AG04449 (cell line): ENCODE data around the gene TIMP4.
A peak's percentile ranks its signal among the peaks of the same experiment; 100 is the strongest.

Source experiments
- CTCF ChIA-PET: fragments of 350-600 bp; formaldehyde crosslinking; extraction: SDS; loops from one replicate; lab custom pipeline; 2021; ENCODE audit warnings: antibody characterized with exemption; lab: Yijun Ruan, JAX
- POLR2A ChIA-PET: fragments of 400-600, 350-600 bp; formaldehyde crosslinking; extraction: SDS; loops from one replicate; lab custom pipeline; 2020; ENCODE audit warnings: antibody characterized with exemption, inconsistent platforms; lab: Yijun Ruan, JAX
- DNase-seq: peaks from one replicate; pipeline ENCODE4 v3.0.0-alpha.2; 2010; ENCODE audit warnings: low read depth, low spot score
- H3K4me3 ChIP-seq: 2 replicates; pipeline ENCODE4 v1.5.1; 2011; ENCODE audit warnings: low read depth, mild to moderate bottlenecking, control low read depth, low read length
- CTCF ChIP-seq: IDR thresholded peaks from one replicate; pipeline ENCODE4 v1.5.1; 2011; ENCODE audit warnings: mild to moderate bottlenecking, moderate library complexity, low read length, control low read depth, inconsistent platforms; ENCODE audit not compliant: insufficient read depth; ENCODE audit errors: missing control alignments

The TIMP4 gene

GRCh38 chr3:12141350-12141749 lies 17.4 kb downstream of the TIMP4 start:
- no peak for TF ChIP-seq CTCF
- ChIA-PET CTCF (interaction anchor here (15.4 to 17.1 kb wide), 2 partner anchors 34 to 337 kb away, joined by 319 to 808 read pairs; partner anchors contain the start of gene TSEN2), POLR2A (no interaction called here)
- H3K4me3 ChIP-seq: no peak overlapping the region
- no peak for DNase-seq

- CTCF ChIA-PET: interaction anchor here (0.8 to 17.1 kb wide), 28 partner anchors 8 to 752 kb away, joined by 3 to 808 read pairs (median 4); partner anchors contain the start of gene TSEN2
Observed at GRCh38 chr3:12139111-12139511, 19.6 kb downstream of the TIMP4 start.

GRCh38 chr3:12138044-12138443 lies 20.7 kb downstream of the TIMP4 start:
- ChIA-PET CTCF (interaction anchor here (1.0 to 17.1 kb wide), 21 partner anchors 9 to 753 kb away, joined by 3 to 808 read pairs (median 4); partner anchors contain the start of gene TSEN2), POLR2A (interaction anchor here (1.1 kb wide), 1 partner anchor 342 kb away, joined by 3 read pairs; no protein-coding TSS in a partner anchor)
- TF ChIP-seq CTCF: peak; percentile 46
- DNase-seq: no peak
- H3K4me3 ChIP-seq: no peak overlapping the region

More at GRCh38 chr3:12139111-12139511, 19.6 kb downstream of the TIMP4 start:
- no peak for DNase-seq
- POLR2A ChIA-PET: no interaction called here
- peak; percentile 73 for TF ChIP-seq CTCF
- no peak overlapping the region for H3K4me3 ChIP-seq

GRCh38 chr3:12136371-12136770 lies 22.3 kb downstream of the TIMP4 start:
- no peak for DNase-seq
- no peak overlapping the region for H3K4me3 ChIP-seq
- ChIA-PET CTCF (interaction anchor here (0.9 to 17.1 kb wide), 11 partner anchors 10 to 757 kb away, joined by 3 to 808 read pairs (median 7); partner anchors contain the start of genes MKRN2OS, TIMP4 and TSEN2), POLR2A (no interaction called here)
- no peak for TF ChIP-seq CTCF

- CTCF ChIA-PET: interaction anchor here (0.6 to 17.1 kb wide), 48 partner anchors 10 to 757 kb away, joined by 3 to 808 read pairs (median 4); partner anchors contain the start of genes MKRN2OS, TIMP4 and TSEN2
- DNase-seq: no peak
- TF ChIP-seq CTCF: peak; percentile 95
- no peak overlapping the region for H3K4me3 ChIP-seq
- POLR2A ChIA-PET: no interaction called here
Observed at GRCh38 chr3:12135029-12135657, 23.6 kb downstream of the TIMP4 start.

DNA sequence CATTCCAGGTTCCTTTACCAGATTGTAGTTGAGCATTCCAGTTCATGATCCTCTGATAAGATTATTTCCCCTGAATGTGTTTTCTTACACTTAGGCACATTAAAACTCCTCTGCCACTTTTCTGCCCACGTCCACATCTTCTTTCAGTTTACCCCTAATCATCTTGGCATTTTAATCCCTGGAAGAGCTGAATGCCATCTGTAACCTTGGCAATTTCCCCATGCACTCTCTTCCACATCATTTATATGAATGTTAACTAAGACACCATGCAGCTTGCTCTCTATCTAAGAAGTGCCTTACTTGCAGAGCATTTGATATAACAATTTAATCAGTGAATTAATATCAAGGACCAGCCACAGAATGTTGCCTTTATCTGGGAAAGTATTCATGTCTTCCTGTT lies 25.8 kb downstream of the TIMP4 start:
- H3K4me3 ChIP-seq: no peak overlapping the region
- TF ChIP-seq CTCF: no peak
- ChIA-PET POLR2A (no interaction called here), CTCF (interaction anchor here (1.1 to 17.1 kb wide), 5 partner anchors 10 to 403 kb away, joined by 3 to 808 read pairs (median 5); partner anchors contain the start of gene TSEN2)
- DNase-seq: no peak
